ENCODE data around the gene HIGD1A.

GRCh38 chr3:42772670-42773408 is 31.5 kb downstream of the HIGD1A start, which contains the start of gene CCDC13:
- no peak; the same call in 1 of the 2 replicates for TF ChIP-seq CTCF (conservative IDR thresholded peaks at IDR 0.05; ENCODE audit: low read length)
- TF ChIP-seq EZH2phosphoT487 (IDR thresholded peaks at IDR 0.05; ENCODE audit: borderline replicate concordance, low read depth, low read length) = no peak

Data from OCI-LY7 (cell line).